ENCODE data around the gene DROSHA.

- TF ChIP-seq SIN3A (conservative IDR thresholded peaks at IDR 0.05 in 1 of 2, IDR thresholded peaks at IDR 0.05 in 1 of 2; ENCODE audit: low read depth in 1 of 2, low read length in 2 of 2), result no peak
- TF ChIP-seq CTCF (IDR thresholded peaks at IDR 0.05; ENCODE audit: control extremely low read depth in 1 of 3, insufficient read depth in 1 of 3, low read depth in 1 of 3, low read length in 3 of 3), result no peak
- no peak for TF ChIP-seq MAX (IDR thresholded peaks at IDR 0.05)
- no peak for TF ChIP-seq SIX5 (IDR thresholded peaks at IDR 0.05; ENCODE audit: low read depth, low read length)
- TF ChIP-seq CEBPB (IDR thresholded peaks at IDR 0.05; ENCODE audit: low read depth, low read length), result no peak
- TF ChIP-seq PHF8 (conservative IDR thresholded peaks at IDR 0.05; ENCODE audit: low read depth, low read length), result no peak
Observed at GRCh38 chr5:31372124-31372523, 159.8 kb downstream of the DROSHA start.

Data from H1 (cell line).